Heart left ventricle (tissue), 13 donors: Measurements from ENCODE around the gene DCAF6.

Experiments
- POLR2A ChIP-seq, 2 donors: fragments of 450-650 bp; IDR thresholded peaks; one replicate each; pipeline ENCODE4 v1.6.1; 2017; ENCODE audit warnings: antibody characterized with exemption in 2 of 2, mild to moderate bottlenecking in 2 of 2, moderate library complexity in 2 of 2
- TF ChIP-seq, protein P1 (sequence below), 12 donors: fragments of 200-600 bp; sonication (generic) in 4 of 12; IDR thresholded peaks; one replicate each; pipeline versions ENCODE4 v1.5.0 to v1.8.0; 2018 to 2022; ENCODE audit warnings: antibody characterized with exemption in 12 of 12, mild to moderate bottlenecking in 5 of 12
- donor health status: ischemic (EF 13 %, LVEDD 7.1; RV severe dilation, severe dysfunction).
- donor health status: DM: no; HTN: yes; CAD: no.
- donor health status: DM: no; HTN: no; CAD: no.
- donor health status: ischemic (EF 25% LVEDD 6.9; RV normal size, moderate dysfunction).
- donor health status: ischemic (EF 25% LVEDD 5.7; RV mildly dilated, moderate dysfunction).
- donor health status: ischemic (EF 35%, LVEDD 5.7; RV mildly dilated, moderate dysfunction).
- donor health status: nonischemic (EF 11% LVEDD 7.7; RV severe dilation, severe dysfunction).
- donor health status: DM: yes; HTN: yes; CAD: no.
- donor health status: PGD.
- donor health status: ischemic (EF 29% LVEDD 5.4; RV normal size, mild dysfunction).
- donor health status: nonischemic (EF 23%, LVEDD 6.1; RV moderate dilation, normal function).

DNA sequence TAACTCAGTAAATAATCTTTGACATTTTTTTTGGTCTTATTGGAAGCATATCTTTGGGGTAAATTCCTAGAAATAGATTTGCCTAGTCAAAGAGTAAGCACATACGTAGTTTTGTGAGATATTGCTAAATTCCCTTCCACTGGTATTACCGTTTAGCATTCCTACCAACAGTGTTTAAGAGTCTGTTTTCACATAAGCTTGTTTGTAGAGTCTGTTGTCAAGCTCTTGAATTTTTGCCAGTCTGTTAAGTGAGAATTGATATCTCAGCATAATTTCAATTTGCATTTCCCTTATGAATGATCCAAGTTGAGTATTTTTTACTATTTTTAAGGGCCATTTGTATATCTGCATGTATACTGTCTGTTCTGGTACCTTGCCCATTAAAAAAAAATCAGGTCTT is 37.3 kb downstream of the DCAF6 start:
- TF ChIP-seq, protein P1, sequence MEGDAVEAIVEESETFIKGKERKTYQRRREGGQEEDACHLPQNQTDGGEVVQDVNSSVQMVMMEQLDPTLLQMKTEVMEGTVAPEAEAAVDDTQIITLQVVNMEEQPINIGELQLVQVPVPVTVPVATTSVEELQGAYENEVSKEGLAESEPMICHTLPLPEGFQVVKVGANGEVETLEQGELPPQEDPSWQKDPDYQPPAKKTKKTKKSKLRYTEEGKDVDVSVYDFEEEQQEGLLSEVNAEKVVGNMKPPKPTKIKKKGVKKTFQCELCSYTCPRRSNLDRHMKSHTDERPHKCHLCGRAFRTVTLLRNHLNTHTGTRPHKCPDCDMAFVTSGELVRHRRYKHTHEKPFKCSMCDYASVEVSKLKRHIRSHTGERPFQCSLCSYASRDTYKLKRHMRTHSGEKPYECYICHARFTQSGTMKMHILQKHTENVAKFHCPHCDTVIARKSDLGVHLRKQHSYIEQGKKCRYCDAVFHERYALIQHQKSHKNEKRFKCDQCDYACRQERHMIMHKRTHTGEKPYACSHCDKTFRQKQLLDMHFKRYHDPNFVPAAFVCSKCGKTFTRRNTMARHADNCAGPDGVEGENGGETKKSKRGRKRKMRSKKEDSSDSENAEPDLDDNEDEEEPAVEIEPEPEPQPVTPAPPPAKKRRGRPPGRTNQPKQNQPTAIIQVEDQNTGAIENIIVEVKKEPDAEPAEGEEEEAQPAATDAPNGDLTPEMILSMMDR (IDR thresholded peaks at IDR 0.05): no peak
- TF ChIP-seq POLR2A (IDR thresholded peaks at IDR 0.05): no peak
